Bronchial epithelial cell (primary cell): Measurements from ENCODE around the gene STAM2. TPM values are rescaled to one million over a fixed set of nuclear protein-coding genes. Genes with fewer than 3 reads are reported as not detected.
"Not testable (repeated sequence)": the region's sequence is repeated elsewhere in the genome, so short reads cannot be mapped to it uniquely, and the experiment has no call there.

Experiments used
- DNase-seq: peaks from one replicate; pipeline ENCODE4 v3.0.0-alpha.2; 2010; ENCODE audit warnings: low read depth
- FAIRE-seq: peaks from 2 replicates; lab custom pipeline; 2011; peaks lifted over from hg19 to GRCh38; lab: Jason Lieb, UNC
- H3K27me3 ChIP-seq: 2 replicates; pipeline ENCODE4 v1.5.1; 2011; ENCODE audit warnings: low read length; ENCODE audit not compliant: control insufficient read depth, insufficient read depth
- H3K36me3 ChIP-seq: 2 replicates; pipeline ENCODE4 v1.5.1; 2011; ENCODE audit warnings: low read length; ENCODE audit not compliant: control insufficient read depth, insufficient read depth
- H3K4me3 ChIP-seq: 2 replicates; pipeline ENCODE4 v1.5.1; 2011; ENCODE audit warnings: mild to moderate bottlenecking, low read depth, low read length, control low read depth
- total RNA-seq: library from RNA; depleted of rRNA; stranded (reverse); fragments of >200 nt; gene quantifications from 2 replicates; pipeline ENCODE4 v1.2.1, GENCODE V29; 2014
- TF ChIP-seq, protein P1 (sequence below): IDR thresholded peaks from 2 replicates; pipeline ENCODE4 v1.5.1; 2011; ENCODE audit warnings: mild to moderate bottlenecking, moderate library complexity, low read length, control low read depth, inconsistent platforms; ENCODE audit not compliant: insufficient read depth, severe bottlenecking

Gene STAM2
- total RNA-seq, 1 donor from 2014 or later: 32.1 TPM

DNA sequence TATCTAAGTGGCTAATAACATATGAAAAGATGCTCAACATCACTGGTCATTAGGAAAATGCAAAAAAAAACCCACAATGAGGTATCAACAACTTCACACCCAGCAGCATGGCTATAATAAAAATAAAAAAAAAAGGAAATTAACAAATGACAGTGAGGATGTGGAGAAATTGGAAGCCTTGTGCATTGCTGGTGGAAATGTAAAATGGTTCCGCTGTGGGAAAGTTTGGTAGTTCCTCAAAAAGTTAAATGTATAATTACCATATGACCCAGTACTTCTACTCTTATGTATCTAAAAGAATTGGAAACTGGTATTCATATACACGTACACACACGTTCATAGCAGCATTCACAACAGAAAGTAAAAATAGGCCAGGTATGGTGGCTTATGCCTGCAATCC lies 61.2 kb downstream of the STAM2 start:
- FAIRE-seq: no peak
- Histone ChIP-seq H3K36me3 (no peaks in the 10 kb centered on the region), H3K27me3 (no peaks in the 10 kb centered on the region), H3K4me3 (no peak overlapping the region)
- TF ChIP-seq, protein P1, sequence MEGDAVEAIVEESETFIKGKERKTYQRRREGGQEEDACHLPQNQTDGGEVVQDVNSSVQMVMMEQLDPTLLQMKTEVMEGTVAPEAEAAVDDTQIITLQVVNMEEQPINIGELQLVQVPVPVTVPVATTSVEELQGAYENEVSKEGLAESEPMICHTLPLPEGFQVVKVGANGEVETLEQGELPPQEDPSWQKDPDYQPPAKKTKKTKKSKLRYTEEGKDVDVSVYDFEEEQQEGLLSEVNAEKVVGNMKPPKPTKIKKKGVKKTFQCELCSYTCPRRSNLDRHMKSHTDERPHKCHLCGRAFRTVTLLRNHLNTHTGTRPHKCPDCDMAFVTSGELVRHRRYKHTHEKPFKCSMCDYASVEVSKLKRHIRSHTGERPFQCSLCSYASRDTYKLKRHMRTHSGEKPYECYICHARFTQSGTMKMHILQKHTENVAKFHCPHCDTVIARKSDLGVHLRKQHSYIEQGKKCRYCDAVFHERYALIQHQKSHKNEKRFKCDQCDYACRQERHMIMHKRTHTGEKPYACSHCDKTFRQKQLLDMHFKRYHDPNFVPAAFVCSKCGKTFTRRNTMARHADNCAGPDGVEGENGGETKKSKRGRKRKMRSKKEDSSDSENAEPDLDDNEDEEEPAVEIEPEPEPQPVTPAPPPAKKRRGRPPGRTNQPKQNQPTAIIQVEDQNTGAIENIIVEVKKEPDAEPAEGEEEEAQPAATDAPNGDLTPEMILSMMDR: no peak
- no peak for DNase-seq

GRCh38 chr2:152107140-152107539 lies 68.4 kb downstream of the STAM2 start:
- not testable (repeated sequence) for H3K4me3 ChIP-seq, DNase-seq, H3K27me3 ChIP-seq, FAIRE-seq, H3K36me3 ChIP-seq

DNA sequence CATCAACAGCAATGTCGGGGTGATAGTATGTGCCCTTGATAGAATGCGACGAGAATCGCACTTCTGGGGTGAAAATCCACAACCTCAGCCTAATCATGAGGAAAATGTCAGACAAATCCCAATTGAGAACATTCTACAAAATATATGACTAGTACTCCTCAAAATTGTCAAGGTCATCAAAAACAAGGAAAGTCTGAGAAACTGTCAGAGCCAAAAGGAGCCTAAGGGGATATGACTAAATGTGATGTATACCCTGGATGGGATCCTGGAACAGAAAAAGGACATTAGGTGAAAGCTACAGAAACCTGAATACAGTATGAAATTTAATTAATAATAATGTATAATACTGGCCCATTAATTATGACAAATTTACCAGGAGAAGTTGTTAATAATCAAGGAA lies 69.1 kb downstream of the STAM2 start:
- FAIRE-seq (no peak), DNase-seq (peak; percentile 55)
- TF ChIP-seq, protein P1: no peak
- Histone ChIP-seq H3K4me3 (no peak overlapping the region), H3K27me3 (no peaks in the 10 kb centered on the region), H3K36me3 (no peaks in the 10 kb centered on the region)

- DNase-seq: no peak
- TF ChIP-seq, protein P1: no peak
- Histone ChIP-seq H3K27me3 (peaks cover 10% of the 10 kb centered on the region), H3K36me3 (no peaks in the 10 kb centered on the region), H3K4me3 (no peak overlapping the region)
- FAIRE-seq: no peak
Measured at GRCh38 chr2:152103271-152103670, 72.3 kb downstream of the STAM2 start.

- TF ChIP-seq, protein P1: no peak
- peaks cover 10% of the 10 kb centered on the region for H3K27me3 ChIP-seq
- H3K36me3 ChIP-seq: no peaks in the 10 kb centered on the region
- DNase-seq (no peak), FAIRE-seq (no peak)
- no peak overlapping the region for H3K4me3 ChIP-seq
Measured at GRCh38 chr2:152100961-152101360, 74.6 kb downstream of the STAM2 start.

- FAIRE-seq: no peak
- DNase-seq: no peak
- TF ChIP-seq, protein P1: no peak
- Histone ChIP-seq H3K36me3 (no peaks in the 10 kb centered on the region), H3K27me3 (peaks cover 10% of the 10 kb centered on the region), H3K4me3 (peak overlapping the region; percentile 49)
Measured at GRCh38 chr2:152099367-152100050, 76.1 kb downstream of the STAM2 start.
